ENCODE measurements around the gene CFH.

DNA sequence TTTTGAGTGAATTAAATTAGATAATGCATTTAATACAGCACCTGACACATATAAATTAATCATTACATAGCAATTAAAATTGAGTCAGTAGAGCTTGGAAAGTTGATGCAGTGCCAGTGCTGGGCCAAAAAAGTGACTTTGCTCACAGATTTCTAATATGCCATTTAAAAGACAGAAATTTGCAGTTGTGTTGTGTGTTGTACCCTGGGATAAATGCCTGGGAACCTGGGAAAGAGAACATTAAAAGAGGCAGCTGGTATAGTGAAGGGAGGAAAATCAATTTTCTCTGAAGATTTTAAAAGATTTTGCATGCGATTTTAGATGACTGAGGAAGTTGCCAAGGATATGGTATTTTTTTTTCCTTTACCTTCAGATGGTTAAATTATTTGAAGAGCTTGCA lies 10.9 kb upstream of the CFH start:
- TF ChIP-seq EZH2 (IDR thresholded peaks at IDR 0.05; ENCODE audit: borderline replicate concordance, insufficient read depth, low read length, poor library complexity, severe bottlenecking) (no peak), SMC3 (conservative IDR thresholded peaks at IDR 0.05; ENCODE audit: poor library complexity) (no peak), POLR2AphosphoS5 (IDR thresholded peaks at IDR 0.05) (no peak), EP300 (conservative IDR thresholded peaks at IDR 0.05; ENCODE audit: poor library complexity, severe bottlenecking) (no peak), MXI1 (conservative IDR thresholded peaks at IDR 0.05; ENCODE audit: poor library complexity, severe bottlenecking) (no peak)
- TF ChIP-seq, protein P1, sequence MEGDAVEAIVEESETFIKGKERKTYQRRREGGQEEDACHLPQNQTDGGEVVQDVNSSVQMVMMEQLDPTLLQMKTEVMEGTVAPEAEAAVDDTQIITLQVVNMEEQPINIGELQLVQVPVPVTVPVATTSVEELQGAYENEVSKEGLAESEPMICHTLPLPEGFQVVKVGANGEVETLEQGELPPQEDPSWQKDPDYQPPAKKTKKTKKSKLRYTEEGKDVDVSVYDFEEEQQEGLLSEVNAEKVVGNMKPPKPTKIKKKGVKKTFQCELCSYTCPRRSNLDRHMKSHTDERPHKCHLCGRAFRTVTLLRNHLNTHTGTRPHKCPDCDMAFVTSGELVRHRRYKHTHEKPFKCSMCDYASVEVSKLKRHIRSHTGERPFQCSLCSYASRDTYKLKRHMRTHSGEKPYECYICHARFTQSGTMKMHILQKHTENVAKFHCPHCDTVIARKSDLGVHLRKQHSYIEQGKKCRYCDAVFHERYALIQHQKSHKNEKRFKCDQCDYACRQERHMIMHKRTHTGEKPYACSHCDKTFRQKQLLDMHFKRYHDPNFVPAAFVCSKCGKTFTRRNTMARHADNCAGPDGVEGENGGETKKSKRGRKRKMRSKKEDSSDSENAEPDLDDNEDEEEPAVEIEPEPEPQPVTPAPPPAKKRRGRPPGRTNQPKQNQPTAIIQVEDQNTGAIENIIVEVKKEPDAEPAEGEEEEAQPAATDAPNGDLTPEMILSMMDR (IDR thresholded peaks at IDR 0.05; ENCODE audit: poor library complexity, severe bottlenecking) = no peak
- TF ChIP-seq, protein P2, sequence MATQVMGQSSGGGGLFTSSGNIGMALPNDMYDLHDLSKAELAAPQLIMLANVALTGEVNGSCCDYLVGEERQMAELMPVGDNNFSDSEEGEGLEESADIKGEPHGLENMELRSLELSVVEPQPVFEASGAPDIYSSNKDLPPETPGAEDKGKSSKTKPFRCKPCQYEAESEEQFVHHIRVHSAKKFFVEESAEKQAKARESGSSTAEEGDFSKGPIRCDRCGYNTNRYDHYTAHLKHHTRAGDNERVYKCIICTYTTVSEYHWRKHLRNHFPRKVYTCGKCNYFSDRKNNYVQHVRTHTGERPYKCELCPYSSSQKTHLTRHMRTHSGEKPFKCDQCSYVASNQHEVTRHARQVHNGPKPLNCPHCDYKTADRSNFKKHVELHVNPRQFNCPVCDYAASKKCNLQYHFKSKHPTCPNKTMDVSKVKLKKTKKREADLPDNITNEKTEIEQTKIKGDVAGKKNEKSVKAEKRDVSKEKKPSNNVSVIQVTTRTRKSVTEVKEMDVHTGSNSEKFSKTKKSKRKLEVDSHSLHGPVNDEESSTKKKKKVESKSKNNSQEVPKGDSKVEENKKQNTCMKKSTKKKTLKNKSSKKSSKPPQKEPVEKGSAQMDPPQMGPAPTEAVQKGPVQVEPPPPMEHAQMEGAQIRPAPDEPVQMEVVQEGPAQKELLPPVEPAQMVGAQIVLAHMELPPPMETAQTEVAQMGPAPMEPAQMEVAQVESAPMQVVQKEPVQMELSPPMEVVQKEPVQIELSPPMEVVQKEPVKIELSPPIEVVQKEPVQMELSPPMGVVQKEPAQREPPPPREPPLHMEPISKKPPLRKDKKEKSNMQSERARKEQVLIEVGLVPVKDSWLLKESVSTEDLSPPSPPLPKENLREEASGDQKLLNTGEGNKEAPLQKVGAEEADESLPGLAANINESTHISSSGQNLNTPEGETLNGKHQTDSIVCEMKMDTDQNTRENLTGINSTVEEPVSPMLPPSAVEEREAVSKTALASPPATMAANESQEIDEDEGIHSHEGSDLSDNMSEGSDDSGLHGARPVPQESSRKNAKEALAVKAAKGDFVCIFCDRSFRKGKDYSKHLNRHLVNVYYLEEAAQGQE (IDR thresholded peaks at IDR 0.05; ENCODE audit: borderline replicate concordance) = no peak

All from neural cell (in vitro differentiated cells).